NCI-H1436 treated with DMSO at 0.1 percent for 48 hours (cell line): ENCODE data around the gene CMTM5.
"Not testable (repeated sequence)": the region's sequence is repeated elsewhere in the genome, so short reads cannot be mapped to it uniquely, and the experiment has no call there.

Source experiments
- DNase-seq: peaks from one replicate; lab custom pipeline; 2025; lab: John Stamatoyannopoulos, UW

The CMTM5 gene

DNA sequence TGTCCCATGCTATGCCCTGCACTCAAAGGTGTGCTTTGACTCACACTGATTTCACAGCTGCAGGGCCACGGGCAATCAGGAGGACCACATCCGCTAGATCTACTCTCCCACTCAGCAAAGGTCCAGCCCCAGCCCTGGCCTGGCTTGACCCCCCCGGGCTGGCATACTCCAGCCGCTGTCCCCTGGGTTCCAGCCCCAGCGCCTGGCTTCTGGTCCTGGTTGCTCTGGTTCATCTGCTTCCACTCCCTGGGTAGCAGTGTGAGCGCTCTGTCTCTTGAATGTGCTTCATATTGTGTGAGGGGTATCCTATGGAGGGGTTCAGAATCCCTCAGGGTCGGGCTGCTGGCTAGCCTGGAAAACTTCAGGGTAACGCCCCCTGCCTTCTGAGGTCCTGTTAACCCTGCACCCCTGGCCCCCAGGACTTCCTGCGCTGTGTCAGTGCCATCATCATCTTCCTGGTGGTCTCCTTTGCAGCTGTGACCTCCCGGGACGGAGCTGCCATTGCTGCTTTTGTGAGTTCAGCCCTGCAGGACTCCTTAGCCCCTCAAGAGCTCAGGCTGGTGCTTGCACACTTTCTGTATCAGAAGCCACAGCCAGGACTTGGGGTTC is 1.9 kb downstream of the CMTM5 start:
- DNase-seq: no peak

DNA sequence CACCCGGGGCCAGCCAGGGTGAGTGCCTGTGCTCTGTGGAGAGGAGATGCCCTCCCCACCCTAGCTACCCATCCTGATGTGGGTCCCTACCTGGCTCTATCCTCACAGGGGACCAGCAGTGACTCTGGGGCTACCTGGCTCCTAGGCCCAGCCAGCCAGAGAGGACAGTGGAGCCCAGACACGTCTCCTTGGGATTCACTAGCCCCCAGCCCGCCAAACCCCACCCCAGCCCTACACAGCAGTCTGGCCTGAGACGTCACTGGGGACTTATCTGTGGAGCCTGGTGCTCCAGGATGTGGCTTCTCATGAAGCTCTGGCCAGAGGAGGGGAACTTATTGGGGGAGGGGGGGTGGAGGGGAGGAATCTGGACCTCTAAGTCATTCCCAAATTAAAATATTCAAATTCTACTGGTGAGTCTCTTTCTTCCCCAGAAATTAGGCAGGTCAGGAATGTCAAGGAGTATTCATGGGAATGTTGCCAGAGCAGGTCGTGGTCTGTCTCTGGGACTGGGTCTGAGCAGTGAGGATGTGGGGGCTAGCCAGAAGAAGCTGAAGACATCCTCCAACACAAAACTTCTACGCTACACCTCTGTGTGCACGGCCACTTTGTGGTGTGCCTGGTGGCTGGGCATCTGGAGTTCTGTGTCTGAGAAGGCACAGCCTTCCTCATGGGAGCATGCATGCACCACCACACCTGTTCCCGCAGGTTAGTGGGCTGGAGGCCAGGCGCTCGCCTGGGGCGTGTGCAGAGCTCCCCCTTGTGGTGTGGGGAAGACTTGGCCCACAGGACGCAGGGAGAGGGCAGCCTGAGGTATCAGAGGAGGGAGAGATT is 2.7 kb downstream of the CMTM5 start:
- no peak for DNase-seq

DNA sequence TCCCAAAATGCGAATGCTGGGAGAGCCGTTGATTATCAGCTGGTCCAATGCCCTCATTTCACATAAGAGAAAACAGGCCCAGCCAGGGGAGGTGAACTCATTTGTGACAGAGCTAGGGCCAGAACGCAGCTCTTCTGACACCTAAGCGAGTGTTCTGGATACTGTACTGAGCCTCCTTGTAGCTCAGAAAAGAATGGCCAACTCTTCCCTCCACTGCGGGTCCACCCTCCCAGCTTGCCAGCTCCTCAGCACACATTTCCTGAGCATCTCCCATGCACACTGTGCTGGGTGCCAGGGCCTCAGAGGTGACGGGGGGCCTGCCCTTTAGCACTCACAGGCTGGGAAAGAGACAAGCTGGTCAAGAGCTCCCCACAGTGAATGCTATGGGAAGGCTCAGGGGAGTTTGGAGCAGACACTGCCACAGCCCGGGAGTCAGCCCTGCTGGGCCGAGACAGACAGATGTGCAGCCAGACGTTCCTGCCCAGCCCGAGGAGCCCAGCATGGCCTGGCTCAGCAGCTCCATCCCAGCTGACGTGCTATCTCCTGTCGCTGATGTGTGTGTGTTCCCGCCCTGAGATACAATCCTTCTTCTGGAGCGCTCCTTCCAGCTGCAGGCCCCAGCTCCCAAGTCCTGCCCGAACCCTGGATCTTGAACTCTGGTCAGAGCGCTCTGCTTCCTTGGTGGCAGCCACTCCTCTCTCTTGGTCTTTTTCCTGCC is 3.5 kb downstream of the CMTM5 start:
- no peak for DNase-seq

DNA sequence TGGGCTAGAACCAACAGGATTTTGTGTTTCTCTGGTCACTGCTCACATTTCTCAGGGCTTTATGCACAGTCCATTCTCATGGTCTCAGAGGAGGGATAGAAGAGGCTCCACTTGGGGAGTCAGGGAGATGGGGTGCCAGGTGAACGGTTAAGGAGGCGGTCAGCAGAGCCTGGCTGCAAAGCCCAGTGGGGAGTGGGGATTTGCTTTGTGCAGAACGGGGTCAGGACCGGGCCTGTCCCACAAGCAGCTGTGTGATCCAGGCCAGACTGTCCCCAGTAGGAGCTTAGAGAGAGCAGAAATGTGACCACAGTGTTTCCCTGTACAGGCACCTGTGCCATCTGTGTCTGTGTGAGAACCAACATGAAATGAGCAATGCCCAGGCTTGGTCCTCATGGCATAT is 4.1 kb downstream of the CMTM5 start:
- DNase-seq: no peak

DNA sequence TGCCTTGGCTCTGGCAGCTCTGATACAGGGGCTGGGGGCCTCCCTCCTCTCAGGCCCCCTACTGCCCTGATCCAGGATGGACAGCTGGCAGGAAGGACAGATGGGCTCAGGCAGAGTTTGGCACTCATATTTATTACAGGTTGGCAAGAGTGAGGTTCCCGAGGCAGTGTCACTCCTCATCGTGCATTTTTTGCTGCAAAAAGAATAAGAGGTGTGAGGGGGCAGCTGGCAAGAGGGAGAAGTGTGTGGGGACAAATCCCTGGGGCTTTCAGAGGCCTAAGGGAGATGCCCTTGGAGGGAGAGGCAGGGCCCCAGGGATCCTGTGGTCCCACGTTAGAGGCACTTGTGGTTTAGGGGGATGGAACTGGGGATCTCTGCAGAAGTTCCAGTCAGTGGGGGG is 5.0 kb downstream of the CMTM5 start:
- DNase-seq: no peak

DNA sequence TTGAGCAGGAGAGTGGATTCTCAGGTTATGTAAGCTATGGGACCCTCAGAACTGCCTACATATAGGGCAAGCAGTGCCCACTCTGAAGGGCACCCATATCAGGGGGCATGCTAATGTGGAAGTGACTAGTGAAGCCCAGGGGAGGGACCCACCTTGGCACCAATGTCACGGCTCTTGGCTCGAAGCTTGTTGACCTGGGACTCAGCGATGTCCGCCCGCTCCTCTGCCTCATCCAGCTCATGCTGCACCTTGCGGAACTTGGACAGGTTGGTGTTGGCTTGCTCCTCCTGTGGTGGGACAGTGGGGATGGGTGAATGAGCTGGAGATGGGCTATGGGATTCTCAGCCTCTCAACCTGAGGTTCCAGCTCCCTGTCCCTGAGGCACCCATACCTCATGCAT is 5.4 kb downstream of the CMTM5 start:
- no peak for DNase-seq

DNA sequence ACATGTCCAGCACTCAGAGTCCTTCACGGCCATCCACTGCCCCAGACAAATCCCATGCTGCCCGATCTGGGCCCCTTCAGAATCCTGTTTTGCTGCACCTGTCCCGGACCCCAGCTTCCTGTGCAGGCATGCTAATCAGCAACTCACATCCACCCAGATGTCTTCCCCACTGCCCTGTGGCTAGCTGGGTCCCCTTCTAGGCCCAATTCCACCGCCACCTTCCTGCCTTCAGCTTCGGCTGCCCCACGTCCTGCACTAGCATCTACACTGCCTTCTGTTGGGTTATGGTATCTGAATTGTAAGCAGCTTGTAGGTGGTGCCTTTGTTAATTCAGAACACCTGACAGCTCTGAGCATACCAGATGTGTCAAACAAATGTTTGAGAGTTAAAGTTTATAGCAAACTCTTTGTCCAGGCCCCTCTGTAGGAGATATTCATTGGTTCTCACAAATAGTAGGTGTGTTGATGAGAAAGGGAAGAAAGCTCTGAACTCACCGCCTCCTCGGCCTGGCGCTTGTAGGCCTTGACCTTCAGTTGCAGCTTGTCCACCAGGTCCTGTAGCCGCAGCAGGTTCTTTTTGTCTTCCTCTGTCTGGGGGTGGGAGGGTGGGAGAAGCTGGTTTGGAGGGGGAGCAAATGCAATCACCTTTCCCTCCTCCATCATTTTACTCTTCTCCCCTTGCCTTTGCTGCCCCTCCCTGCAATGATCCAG is 6.0 kb downstream of the CMTM5 start:
- DNase-seq: no peak

DNA sequence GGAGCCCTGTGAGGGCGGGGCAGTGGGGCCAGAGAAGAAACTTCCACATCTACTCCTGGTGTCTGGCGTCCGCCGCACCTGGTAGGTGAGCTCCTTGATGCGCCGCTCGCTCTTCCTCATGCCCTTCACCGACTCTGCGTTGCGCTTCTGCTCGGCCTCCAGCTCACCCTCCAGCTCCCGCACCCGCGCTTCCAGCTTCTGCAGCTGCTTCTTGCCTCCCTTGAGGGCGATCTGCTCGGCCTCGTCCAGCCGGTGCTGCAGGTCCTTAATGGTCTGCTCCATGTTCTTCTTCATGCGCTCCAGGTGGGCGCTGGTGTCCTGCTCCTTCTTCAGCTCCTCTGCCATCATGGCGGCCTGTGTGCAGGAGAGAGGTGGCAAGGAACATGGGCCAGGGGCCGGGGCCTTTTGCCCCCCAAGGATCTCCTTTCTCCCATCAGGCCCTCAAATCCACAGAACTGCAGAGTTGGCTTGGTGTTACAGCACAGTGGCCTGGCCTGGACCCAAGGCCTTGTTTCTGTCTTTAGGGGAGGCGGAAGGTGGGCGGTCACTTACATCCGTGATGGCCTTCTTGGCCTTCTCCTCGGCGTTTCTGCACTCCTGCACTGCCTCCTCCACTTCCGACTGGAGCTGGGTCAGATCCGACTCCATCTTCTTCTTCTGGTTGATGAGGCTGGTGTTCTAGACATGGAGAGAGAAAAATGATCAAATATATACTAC is 7.7 kb downstream of the CMTM5 start:
- no peak for DNase-seq

DNA sequence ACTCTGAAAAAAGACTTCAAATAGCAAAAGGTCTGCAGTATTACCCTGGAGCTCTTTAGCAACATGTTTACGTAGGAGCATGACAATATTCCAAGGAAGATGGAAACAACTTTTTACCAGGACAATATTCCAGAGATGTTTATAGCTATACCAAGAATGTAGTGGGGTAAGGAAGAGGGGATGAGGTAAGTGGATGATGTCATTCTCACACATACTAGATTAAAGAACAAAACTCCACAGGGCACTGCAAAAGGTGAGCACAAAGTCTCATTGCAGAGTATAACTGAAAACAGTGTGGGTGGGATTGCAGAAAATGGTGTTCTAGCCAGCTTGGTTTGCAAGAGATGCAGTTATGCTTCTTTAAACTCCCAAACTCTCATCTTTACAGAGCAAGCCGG is 8.4 kb downstream of the CMTM5 start:
- no peak for DNase-seq

DNA sequence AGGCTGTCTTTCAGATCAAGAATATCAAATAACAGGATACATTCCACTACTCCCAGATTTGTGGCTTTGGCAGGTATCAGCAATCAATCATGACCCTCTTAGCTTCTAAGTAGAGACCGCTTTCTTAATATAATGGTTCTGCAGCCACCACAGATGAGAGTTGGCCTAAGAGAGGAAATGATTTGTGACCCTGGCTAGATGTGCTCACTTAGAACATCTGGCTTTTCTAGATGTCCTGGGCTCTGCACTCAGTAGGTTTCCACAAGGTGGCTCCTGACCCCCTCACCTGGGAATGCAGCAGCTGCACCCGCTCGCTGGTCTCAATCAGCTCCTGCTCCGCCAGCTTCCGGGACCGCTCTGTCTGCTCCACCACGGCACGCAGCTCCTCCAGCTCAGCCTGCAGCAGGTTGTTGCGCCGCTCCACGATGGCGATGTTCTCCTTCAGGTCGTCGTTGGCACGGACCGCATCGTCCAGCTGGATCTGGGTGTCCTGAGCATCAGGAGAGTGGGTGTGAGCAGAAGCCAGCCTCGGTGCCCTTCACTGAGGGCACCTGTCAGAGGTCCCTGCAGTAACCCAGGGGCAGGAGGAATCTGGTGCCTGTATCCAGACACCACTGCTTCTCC is 8.9 kb downstream of the CMTM5 start:
- no peak for DNase-seq

DNA sequence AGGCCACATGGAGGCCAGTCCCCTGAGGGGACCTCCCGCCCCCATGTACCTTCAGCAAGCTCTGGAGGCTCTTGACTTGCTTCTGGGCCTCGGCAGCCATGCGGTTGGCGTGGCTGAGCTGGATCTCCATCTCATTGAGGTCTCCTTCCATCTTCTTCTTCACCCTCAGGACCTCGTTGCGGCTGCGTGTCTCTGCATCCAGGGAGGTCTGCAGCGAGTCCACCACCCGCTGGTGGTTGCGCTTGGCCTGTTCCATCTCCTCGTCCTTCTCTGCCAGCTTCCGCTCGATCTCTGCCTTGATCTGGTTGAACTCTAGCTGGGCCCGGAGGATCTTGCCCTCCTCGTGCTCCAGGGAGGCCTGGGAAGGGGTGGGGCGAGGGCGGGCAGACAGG is 9.4 kb downstream of the CMTM5 start:
- DNase-seq: not testable (repeated sequence)

DNA sequence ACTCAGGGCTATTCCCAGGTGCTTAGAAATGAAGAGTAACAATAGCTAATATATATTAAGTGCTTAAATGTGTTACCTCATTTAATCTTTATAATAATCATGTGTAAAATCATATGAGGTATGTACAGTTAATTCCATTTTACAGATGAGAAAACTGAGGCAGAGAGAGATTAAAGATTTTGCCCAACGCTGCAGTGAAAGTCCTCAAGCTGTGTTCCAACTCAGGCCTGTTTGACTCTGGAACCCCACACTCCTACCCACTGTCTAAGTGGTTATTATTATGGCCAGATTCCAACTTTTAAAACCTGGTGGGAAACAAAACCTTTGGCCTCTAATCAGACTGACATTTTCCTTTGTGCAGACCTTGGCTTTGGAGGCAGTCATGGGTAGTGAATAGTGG is 10.2 kb downstream of the CMTM5 start:
- DNase-seq: no peak

DNA sequence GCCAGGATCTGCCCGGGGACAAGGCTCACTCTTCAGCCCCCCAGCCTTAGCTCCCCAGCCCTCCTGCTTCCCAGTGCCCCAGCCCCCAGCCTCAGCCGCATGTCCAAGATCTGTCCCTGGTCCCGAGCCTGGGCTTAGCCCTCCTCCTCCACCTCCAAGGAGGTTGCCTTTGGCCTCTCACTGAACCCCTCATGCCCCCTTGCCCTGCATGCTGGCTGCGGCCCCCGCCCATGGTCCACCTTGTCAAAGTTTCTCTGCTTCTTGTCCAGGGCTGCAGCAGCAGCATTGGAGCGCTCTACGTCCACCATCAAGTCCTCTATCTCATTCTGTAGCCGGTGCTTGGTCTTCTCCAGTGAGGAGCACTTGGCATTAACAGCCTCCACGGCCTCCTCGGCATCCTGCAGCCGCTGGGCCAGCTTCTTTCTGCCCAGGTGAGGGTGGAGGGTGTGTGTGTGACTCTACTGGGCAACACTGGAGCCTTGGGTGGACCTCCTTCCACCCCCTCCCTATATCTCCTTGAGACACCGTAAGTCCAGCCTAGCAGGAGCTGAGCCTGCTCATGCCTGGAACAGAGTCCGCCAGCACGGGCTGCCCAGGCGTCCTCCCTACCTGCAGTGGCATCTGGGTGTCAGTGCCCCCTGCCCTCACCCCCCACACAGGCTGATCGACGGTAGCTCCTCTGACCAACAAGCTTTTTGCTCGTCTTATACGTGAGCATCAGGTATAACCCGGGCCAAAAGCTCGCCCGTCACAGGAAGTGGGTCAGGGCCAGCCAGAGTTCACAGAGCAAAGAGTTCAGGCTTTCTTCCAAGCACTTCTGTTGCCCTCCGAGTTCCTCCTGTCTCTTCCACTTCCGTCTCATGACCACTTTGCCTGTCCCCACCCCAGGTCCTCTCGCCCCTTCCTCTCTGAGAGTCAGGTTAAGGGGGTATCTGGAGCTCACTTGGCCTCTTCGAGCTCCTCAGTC is 11.4 kb downstream of the CMTM5 start:
- DNase-seq: no peak

DNA sequence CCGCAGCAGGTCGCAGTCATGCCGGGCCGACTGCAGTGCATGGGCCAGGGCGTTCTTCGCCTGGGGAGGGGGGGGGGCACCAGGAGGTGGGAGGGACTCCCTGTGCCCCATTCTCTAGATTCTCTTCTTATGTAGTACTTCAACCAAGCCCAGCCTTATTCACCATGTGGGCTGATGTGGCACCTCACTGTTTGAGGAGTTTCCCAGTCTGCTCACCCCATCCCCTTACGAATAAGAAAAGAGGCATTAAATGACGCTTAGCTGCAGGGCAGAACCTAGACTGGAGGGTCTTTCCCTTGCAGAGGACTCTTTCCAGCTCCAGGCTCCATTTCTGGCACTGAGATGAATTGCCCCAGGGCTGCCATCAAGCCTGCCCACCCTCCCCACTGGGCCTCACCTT is 12.2 kb downstream of the CMTM5 start:
- DNase-seq: no peak

DNA sequence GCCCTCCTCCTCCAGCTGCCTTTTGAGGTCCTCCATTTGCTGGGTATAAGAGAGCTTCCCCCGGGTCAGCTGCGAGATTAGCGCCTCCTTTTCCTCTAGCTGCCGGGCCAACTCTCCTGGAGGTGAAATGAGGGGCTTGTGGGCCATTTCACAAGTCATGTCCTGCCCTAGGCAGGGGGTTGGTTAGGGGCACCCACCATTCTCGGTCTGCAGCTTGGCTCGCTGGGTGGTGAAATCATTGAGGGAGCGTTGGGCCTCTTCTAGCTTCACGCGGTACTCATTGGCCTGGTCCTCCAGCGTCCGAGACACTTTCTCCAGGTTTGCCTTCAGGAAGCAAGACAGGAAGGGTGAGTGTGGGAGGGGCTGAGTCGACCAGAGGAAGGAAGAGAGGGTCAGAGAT is 12.6 kb downstream of the CMTM5 start:
- DNase-seq: no peak

DNA sequence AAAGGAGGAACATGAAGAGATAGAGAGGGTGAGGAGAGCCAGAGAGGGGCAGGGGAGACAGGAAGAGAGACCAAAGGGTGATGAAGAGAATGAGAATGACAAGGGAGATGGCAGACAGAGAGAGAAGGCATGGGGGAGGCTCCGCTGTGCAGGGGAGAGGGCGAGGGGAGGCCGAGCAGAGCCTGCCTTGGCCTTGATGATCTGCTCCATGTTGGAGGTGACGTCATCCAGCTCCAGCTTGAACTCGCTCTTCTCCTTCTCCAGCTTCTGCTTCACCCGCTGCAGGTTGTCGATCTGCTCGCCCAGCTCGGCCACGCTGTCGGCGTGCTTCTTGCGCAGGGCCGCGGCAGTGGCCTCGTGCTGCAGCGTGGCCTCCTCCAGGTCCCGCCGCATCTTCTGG is 13.0 kb downstream of the CMTM5 start:
- not testable (repeated sequence) for DNase-seq

DNA sequence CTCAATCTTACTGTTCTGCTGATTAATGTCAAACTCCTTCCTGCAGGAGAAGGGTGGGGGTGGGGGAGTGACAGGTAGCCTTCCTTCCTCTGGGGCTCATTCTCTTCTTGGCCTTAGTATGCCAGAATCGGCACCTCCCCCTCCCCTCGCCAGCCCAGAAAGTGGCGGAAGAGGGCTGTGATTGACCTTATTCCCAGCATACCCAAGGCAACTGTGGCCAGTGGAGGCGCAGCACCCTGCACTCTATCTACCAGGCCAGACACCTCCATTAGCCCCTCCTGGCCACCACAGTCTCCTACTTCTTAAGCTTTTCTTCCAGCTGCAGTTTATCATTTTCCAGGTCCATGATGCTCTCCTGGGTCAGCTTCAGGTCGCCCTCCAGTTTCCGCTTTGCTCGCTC is 15.8 kb downstream of the CMTM5 start:
- DNase-seq: no peak

DNA sequence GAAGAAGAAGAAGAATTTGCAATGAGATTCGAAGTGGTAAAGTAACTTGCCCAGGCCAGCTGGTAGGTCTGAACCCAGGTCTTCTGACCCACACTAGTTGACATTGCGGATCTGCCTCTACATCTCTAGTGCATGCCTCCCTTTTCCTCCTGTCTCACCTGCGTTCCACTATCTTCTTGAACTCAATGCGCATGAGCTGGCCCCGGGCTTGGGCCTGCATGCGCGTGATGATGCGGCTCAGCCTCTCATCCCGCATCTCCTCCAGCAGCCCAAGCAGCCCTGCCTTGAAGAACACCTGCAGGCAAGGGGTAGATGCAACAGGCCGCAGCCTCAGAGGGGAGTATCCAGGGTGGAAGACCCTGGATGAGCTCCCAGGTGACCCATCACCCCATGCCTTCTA is 19.3 kb downstream of the CMTM5 start:
- DNase-seq: no peak

DNA sequence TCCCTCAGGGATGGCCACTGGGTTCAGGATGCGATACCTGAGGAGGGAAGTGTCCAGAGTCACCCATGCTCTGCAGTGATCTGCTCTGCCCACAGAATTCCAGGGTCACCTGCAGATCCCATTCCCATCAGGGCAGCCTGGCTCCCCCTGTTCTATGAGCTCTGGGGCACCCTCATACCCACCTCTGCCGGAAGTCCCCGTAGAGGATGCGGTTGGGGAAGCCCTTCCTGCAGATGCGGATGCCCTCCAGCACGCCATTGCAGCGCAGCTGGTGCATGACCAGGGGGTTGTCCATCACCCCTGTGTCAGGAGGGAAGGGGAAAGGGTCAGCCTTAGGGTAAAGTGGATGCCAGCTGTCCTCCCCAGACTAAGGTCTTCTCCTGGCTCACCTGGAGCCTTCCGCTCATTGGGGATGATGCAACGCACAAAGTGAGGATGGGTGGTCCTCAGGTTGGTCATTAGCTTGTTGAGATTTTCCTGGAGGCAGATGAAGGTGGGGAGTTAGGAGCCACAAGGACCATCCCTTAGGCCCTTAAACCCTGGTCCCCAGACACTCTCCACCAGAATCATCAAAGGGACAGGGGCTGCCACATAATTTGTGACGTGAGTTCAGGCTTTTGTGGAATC is 20.0 kb downstream of the CMTM5 start:
- DNase-seq: no peak

DNA sequence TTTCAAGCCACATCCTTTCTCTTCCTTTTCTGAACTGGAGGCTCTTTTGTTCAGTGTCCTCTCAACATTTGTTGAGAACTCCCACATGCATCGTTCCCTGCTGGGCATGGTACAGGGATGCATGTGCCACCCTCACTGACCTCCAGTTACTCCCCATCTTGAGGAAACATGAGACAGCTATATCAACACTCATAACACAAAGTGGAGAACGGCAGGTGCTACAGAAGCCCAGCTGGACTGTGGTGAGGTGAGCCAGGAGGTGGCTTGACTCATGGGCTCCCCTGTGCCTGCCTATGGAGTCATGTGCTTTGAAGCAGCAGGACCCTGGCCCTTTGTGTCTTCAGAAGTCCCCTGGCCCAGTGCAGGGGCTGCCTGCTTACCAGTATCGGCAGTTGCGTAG is 21.5 kb downstream of the CMTM5 start:
- no peak for DNase-seq
